NCI-H774 (cell line): ENCODE results near the gene SLC25A38.
A peak's percentile ranks its signal among the peaks of the same experiment; 100 is the strongest.
"Not testable (repeated sequence)": the region's sequence is repeated elsewhere in the genome, so short reads cannot be mapped to it uniquely, and the experiment has no call there.

Experiments
- DNase-seq: peaks from one replicate; lab custom pipeline; 2025; lab: John Stamatoyannopoulos, UW

Gene SLC25A38

GRCh38 chr3:39383045-39383880, at the start of gene SLC25A38:
SLC25A38 (plus strand) TSS chr3:39383370; CDS start chr3:39383725, 355 bp downstream.
- DNase-seq = no peak

- no peak for DNase-seq
Measured at GRCh38 chr3:39333607-39334006, 49.6 kb upstream of the SLC25A38 start.

GRCh38 chr3:39334205-39334604, 49.0 kb upstream of the SLC25A38 start:
- no peak for DNase-seq

GRCh38 chr3:39338201-39338600, 45.0 kb upstream of the SLC25A38 start:
- DNase-seq = no peak

GRCh38 chr3:39339086-39339485, 44.1 kb upstream of the SLC25A38 start:
- DNase-seq = no peak

GRCh38 chr3:39343076-39343717, 40.0 kb upstream of the SLC25A38 start:
- DNase-seq = no peak

GRCh38 chr3:39343760-39344159, 39.4 kb upstream of the SLC25A38 start:
- no peak for DNase-seq

- DNase-seq = no peak
Measured at GRCh38 chr3:39344746-39345344, 38.3 kb upstream of the SLC25A38 start.

- no peak for DNase-seq
Measured at GRCh38 chr3:39346785-39347585, 36.2 kb upstream of the SLC25A38 start.

- DNase-seq = no peak
Measured at GRCh38 chr3:39347586-39347876, 35.6 kb upstream of the SLC25A38 start.

- peak; percentile 67 for DNase-seq
Measured at GRCh38 chr3:39349080-39349479, 34.1 kb upstream of the SLC25A38 start.

GRCh38 chr3:39350714-39351113, 32.5 kb upstream of the SLC25A38 start:
- DNase-seq = no peak

- DNase-seq = not testable (repeated sequence)
Measured at GRCh38 chr3:39351134-39351533, 32.0 kb upstream of the SLC25A38 start.

GRCh38 chr3:39353168-39353927, 29.8 kb upstream of the SLC25A38 start:
- DNase-seq = not testable (repeated sequence)

- DNase-seq = no peak
Measured at GRCh38 chr3:39358333-39358732, 24.8 kb upstream of the SLC25A38 start.

GRCh38 chr3:39361252-39361927, 21.8 kb upstream of the SLC25A38 start:
- no peak for DNase-seq

- DNase-seq = peak; percentile 33
Measured at GRCh38 chr3:39362192-39362591, 21.0 kb upstream of the SLC25A38 start.

GRCh38 chr3:39362812-39363211, 20.4 kb upstream of the SLC25A38 start:
- peak; percentile 30 for DNase-seq

GRCh38 chr3:39370450-39370849, 12.7 kb upstream of the SLC25A38 start:
- not testable (repeated sequence) for DNase-seq

GRCh38 chr3:39372833-39373232, 10.3 kb upstream of the SLC25A38 start:
- no peak for DNase-seq
